Measurements from ENCODE around the gene SLC22A9. TPM values are rescaled to one million over a fixed set of nuclear protein-coding genes. Genes with fewer than 3 reads are reported as not detected.
"Not testable (repeated sequence)": the region's sequence is repeated elsewhere in the genome, so short reads cannot be mapped to it uniquely, and the experiment has no call there.

The SLC22A9 gene
- not detected for total RNA-seq
- long read RNA-seq, donor 1, result 0 reads
- long read RNA-seq, donor 2, result 0 reads

GRCh38 chr11:63369165-63369970 lies at the start of gene SLC22A9:
Gene SLC22A9 (plus strand): TSS chr11:63369785. CDS start chr11:63370057, 272 bp downstream.
- no peak for DNase-seq (ENCODE audit: low spot score)
- intact Hi-C loops (cut with DNase I), result no loop called here

DNA sequence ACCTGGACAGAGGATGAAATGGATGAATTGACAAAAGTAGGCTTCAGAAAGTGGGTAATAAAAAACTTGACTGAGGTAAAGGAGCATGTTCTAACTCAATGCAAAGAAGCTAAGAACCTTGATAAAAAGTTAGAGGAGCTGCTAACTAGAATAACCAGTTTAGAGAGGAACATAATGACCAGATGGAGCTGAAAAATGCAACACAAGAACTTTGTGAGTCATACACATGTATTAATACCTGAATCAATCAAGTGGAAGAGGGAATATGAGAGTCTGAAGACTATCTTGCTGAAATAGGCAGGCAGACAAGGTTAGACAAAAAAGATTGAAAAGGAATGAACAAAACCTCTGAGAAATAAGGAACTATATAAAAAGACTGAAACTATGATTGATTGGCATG lies 47.9 kb upstream of the SLC22A9 start:
- intact Hi-C loops (cut with DNase I), result no loop called here
- DNase-seq (ENCODE audit: low spot score), result no peak

GRCh38 chr11:63335089-63335488 lies 34.5 kb upstream of the SLC22A9 start:
- intact Hi-C loops (cut with DNase I); DNase-seq (ENCODE audit: low spot score): not testable (repeated sequence)

GRCh38 chr11:63337070-63337469 lies 32.5 kb upstream of the SLC22A9 start:
- intact Hi-C loops (cut with DNase I), result no loop called here
- no peak for DNase-seq (ENCODE audit: low spot score)

- intact Hi-C loops (cut with DNase I), result no loop called here
- no peak for DNase-seq (ENCODE audit: low spot score)
Measured at GRCh38 chr11:63343130-63343529, 26.5 kb upstream of the SLC22A9 start.

DNA sequence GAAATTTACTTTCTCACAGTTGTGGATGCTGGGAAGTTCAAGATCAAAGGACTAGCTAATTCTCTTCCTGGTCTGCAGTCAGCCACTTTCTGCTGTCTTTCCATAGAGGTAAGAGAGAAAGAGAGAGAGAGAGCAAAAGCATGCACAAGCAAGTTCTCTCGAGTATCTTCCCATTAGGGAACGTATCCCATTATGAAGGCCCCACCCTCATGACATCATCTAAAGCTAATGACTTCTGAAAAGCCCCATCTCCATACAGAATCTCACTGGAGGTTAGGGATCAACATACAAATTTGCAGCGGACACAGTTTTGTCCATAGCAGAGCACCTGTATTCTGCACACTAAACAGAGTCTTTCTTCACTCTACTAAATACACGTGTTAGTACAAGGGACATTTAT lies 17.4 kb upstream of the SLC22A9 start:
- intact Hi-C loops (cut with DNase I), result no loop called here
- no peak for DNase-seq (ENCODE audit: low spot score)

- no peak for DNase-seq (ENCODE audit: low spot score)
- intact Hi-C loops (cut with DNase I), result no loop called here
Measured at GRCh38 chr11:63362196-63362793, 7.3 kb upstream of the SLC22A9 start.

DNA sequence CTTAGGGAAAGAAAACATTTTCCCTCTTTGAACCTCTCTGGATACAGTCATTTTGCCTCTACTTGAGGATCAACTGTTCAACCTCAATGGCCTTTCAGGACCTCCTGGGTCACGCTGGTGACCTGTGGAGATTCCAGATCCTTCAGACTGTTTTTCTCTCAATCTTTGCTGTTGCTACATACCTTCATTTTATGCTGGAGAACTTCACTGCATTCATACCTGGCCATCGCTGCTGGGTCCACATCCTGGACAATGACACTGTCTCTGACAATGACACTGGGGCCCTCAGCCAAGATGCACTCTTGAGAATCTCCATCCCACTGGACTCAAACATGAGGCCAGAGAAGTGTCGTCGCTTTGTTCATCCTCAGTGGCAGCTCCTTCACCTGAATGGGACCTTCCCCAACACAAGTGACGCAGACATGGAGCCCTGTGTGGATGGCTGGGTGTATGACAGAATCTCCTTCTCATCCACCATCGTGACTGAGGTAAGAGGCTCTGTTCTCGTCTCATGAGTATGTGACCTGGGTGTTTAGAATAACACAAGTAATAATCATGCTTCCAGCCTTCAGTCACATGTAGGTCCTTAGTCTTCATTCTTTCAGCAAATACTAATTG lies 495 bp downstream of the SLC22A9 start:
- intact Hi-C loops (cut with DNase I), result no loop called here
- DNase-seq (ENCODE audit: low spot score), result no peak

DNA sequence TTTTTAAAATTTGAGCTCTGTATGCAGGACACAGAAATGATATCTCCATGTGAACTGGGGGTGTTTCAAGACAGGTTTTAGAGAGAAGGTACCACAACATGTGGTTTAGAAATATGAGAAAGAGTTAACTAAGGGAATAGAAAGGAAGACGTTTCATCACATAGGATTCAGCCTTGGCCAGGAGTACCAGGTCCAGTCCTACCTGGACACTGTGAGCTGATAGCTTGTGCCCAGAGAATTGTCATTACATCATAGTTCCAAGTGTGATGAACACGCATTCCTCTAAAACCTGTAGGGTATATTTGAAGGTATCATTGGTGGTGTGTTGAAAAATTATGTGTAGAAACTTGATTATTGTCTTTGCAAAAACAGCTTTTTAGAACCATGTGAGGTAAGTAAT lies 1.8 kb downstream of the SLC22A9 start:
- no peak for DNase-seq (ENCODE audit: low spot score)
- intact Hi-C loops (cut with DNase I), result no loop called here

DNA sequence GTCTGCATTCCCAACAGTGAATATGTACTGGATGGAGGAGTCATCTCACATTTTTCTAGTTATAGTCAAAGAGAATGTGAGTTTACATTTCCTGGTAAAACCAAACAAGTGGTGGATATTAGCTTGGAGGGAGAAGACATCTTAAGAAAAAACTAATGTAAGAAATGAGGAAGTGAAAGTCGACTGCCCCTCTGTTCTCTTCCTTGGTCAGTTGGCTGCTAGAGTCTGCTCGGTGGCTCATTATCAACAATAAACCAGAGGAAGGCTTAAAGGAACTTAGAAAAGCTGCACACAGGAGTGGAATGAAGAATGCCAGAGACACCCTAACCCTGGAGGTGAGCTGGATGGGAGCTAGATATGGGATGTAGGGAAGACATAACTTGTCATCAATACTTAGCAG lies 5.8 kb downstream of the SLC22A9 start:
- no peak for DNase-seq (ENCODE audit: low spot score)
- intact Hi-C loops (cut with DNase I), result no loop called here

DNA sequence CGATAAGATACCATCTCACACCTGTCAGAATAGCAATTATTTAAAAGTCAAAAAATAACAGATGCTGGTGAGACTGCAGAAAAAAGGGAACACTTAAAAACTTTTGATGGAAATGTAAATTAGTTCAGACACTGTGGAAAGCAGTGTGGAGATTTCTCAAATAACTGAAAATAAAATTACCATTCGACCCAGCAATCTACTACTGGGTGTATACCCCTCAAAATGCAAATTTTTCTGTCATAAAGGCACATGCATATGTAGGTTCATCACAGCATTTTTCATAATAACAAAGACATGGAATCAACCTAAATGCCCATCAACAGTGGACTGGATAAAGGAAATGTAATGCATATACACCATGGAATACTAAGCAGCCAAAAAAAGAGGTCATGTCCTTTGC lies 10.5 kb downstream of the SLC22A9 start:
- intact Hi-C loops (cut with DNase I), result no loop called here
- no peak for DNase-seq (ENCODE audit: low spot score)

DNA sequence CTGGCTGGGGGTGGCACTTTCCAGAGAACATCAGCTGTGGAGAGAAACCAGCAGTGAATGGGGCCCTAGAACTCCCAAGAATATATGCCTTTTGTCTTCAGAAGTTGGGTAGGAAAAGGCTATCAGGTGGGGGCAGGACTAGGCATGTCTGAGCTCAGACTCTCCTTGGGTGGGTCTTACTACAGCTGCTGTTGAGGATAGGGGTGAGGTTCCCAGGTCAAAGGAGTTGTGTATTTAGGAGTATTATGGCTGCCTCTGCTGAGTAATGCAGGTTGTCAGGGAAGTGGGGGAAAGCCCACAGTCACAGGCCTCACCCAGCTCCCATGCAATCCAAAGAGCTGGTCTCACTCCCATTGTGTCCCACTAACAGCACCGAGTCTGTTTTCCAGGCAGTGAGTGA lies 26.1 kb downstream of the SLC22A9 start:
- intact Hi-C loops (cut with DNase I), result no loop called here
- no peak for DNase-seq (ENCODE audit: low spot score)

DNA sequence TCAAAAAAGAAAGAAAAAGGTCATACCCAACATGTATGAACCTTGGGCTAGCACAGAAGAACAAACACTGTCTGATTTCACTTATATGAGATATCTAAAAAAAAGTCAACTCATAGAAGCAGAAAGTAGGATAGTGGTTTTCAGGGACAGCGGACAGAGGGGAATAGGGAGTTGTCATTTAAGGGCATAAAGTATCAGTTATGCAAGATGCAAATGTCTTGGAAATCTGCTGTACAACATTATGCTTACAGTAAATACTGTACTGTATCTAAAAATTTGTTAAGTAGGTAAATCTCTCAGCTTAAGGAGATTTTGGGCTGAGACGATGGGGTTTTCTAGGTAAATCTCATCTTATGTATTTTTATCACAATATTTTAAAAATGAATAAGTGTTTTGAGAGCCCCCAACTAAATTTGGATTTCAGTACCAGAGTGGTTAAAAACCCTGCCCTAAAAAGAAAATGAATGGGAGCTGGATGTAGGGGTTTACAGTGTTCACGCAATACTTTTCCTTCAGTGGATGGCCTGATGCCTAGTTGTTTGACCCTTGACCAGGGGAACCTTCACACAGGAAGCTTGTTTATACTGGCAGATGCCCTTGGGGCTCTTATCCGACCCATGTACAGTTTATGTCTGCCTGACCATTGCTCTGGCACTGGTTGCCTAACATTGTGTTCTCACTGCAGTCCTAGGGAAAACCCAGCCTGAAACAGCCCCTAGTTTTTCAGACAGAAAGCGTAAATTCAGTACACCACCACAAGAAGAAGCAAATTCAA lies 34.8 kb downstream of the SLC22A9 start:
- intact Hi-C loops (cut with DNase I), result no loop called here
- DNase-seq (ENCODE audit: low spot score), result no peak

- no peak for DNase-seq (ENCODE audit: low spot score)
- intact Hi-C loops (cut with DNase I), result no loop called here
Measured at GRCh38 chr11:63405114-63405513, 35.5 kb downstream of the SLC22A9 start.

DNA sequence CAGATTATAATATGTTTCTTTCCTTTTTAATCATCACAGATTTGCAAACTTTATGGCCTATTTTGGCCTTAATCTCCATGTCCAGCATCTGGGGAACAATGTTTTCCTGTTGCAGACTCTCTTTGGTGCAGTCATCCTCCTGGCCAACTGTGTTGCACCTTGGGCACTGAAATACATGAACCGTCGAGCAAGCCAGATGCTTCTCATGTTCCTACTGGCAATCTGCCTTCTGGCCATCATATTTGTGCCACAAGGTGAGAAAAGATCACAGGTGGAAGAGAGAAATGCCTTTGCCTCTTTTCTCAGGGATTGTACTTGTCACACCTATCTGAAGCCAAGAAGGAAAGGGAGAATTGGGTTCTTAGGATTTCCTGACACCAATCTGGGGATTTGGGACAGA lies 36.9 kb downstream of the SLC22A9 start:
- no peak for DNase-seq (ENCODE audit: low spot score)
- intact Hi-C loops (cut with DNase I), result no loop called here

- intact Hi-C loops (cut with DNase I), result no loop called here
- no peak for DNase-seq (ENCODE audit: low spot score)
Measured at GRCh38 chr11:63417174-63417852, 47.7 kb downstream of the SLC22A9 start.

DNA sequence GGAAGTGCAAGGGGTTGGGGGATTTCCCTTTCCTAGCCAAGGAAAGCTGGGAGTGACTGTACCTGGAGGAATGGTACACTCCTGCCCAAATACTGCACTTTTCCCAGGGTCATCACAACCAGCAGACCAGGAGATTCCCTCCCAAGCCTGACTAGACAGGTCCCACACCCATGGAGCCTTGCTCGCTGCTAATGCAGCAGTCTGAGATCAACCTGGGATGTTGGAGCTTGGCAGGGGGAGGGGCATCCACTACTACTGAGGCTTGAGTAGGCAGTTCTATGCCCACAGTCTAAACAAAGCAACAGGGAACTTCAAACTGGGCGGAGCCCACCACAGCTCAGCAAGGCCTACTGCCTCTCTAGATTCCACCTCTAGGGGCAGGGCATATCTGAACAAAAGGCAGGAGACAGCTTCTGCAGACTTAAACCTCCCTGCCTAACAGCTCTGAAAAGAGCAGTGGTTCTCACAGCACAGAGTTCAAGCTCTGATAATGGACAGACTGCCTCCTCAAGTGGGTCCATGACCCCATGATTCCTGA lies 58.5 kb downstream of the SLC22A9 start:
- intact Hi-C loops (cut with DNase I), result no loop called here
- no peak for DNase-seq (ENCODE audit: low spot score)

GRCh38 chr11:63430731-63431130 lies 61.1 kb downstream of the SLC22A9 start:
- DNase-seq (ENCODE audit: low spot score); intact Hi-C loops (cut with DNase I): not testable (repeated sequence)

- DNase-seq (ENCODE audit: low spot score); intact Hi-C loops (cut with DNase I): not testable (repeated sequence)
Measured at GRCh38 chr11:63435351-63435750, 65.8 kb downstream of the SLC22A9 start.
